Spleen (tissue), 11 donors: ENCODE results near the gene AMT. TPM values are rescaled to one million over a fixed set of nuclear protein-coding genes. Genes with fewer than 3 reads are reported as not detected.
"Not testable (repeated sequence)": the region's sequence is repeated elsewhere in the genome, so short reads cannot be mapped to it uniquely, and the experiment has no call there.

Experiments
- DNase-seq: peaks from one replicate; pipeline ENCODE4 v3.0.0-alpha.2; 2020
- H3K27ac ChIP-seq, 8 donors: fragments of 200-600 bp; sonication (generic) in 7 of 8; 1 replicate in 4 of 8; 2 replicates in 4 of 8; pipeline versions ENCODE4 v1.5.0 to v1.8.0; 2016 to 2021; ENCODE audit warnings: inconsistent platforms in 4 of 8, mild to moderate bottlenecking in 4 of 8, moderate library complexity in 1 of 8
- H3K27me3 ChIP-seq, 7 donors: fragments of 200-600 bp; sonication (generic) in 6 of 7; replicated peaks in 1 of 7; 1 replicate in 4 of 7; 2 replicates in 3 of 7; pipeline versions ENCODE4 v1.5.0 to v1.8.0; 2016 to 2021; ENCODE audit warnings: inconsistent platforms in 3 of 7, mild to moderate bottlenecking in 1 of 7
- H3K36me3 ChIP-seq, 6 donors: fragments of 200-600 bp; sonication (generic) in 5 of 6; 1 replicate in 4 of 6; 2 replicates in 2 of 6; pipeline versions ENCODE4 v1.5.0 to v1.8.0; 2016 to 2021; ENCODE audit warnings: inconsistent platforms in 2 of 6
- H3K4me1 ChIP-seq, 6 donors: fragments of 200-600 bp; sonication (generic) in 5 of 6; 1 replicate in 3 of 6; 2 replicates in 3 of 6; pipeline versions ENCODE4 v1.5.0 to v1.8.0; 2016 to 2021; ENCODE audit warnings: inconsistent platforms in 3 of 6
- H3K4me3 ChIP-seq, 8 donors: fragments of 200-600 bp; sonication (generic) in 7 of 8; 1 replicate in 4 of 8; 2 replicates in 4 of 8; pipeline versions ENCODE4 v1.5.0 to v1.8.0; 2016 to 2021; ENCODE audit warnings: inconsistent platforms in 4 of 8, mild to moderate bottlenecking in 4 of 8, moderate library complexity in 2 of 8
- H3K9me3 ChIP-seq, 8 donors: fragments of 200-600 bp; sonication (generic) in 7 of 8; 1 replicate in 4 of 8; 2 replicates in 4 of 8; pipeline versions ENCODE4 v1.5.0 to v1.8.0; 2016 to 2021; ENCODE audit warnings: inconsistent platforms in 4 of 8
- POLR2A ChIP-seq, 3 donors: fragments of 450-650 bp; IDR thresholded peaks; one replicate each; pipeline ENCODE4 v1.5.1; 2017; ENCODE audit warnings: antibody characterized with exemption in 3 of 3, mild to moderate bottlenecking in 1 of 3
- POLR2AphosphoS5 ChIP-seq, 3 donors: sonication (generic); formaldehyde crosslinking; IDR thresholded peaks; one replicate each; pipeline ENCODE4 v1.5.1; 2017; ENCODE audit warnings: antibody characterized with exemption in 3 of 3
- WGBS, 5 donors: extraction: QIAGEN DNeasy Blood & Tissue Kit in 3 of 5; methylation state at CpG; one replicate each; pipeline versions ENCODE4 v1.1.5 to v1.1.7; 2013 to 2018; 5-methylcytosine and 5-hydroxymethylcytosine counted together
- intact Hi-C: fragments of 100-400 bp; cut with DNase I; formaldehyde crosslinking; loops from one replicate; pipeline ENCODE4 v1.15.0; 2023; ENCODE audit warnings: low total_unique reads
- polyA plus RNA-seq, 3 donors: library from polyadenylated mRNA; stranded (reverse); fragments of 200-250 nt; gene quantifications; one replicate each; pipeline ENCODE4 v1.2.1, GENCODE V29; 2013
- total RNA-seq, 7 donors: library from RNA; depleted of rRNA in 3 of 7; stranded (reverse); fragments of >200 nt in 3 of 7; fragmentation: NEBNext Ultra II Directional in 4 of 7; extraction: Animal tissue kit (Norgen Biotek cat#: 25700) in 4 of 7; gene quantifications; one replicate each; pipeline versions ENCODE4 v1.1.0 to v1.2.1, GENCODE V29; 2016 to 2021
- TF ChIP-seq, protein P1 (sequence below), 11 experiments: fragments of 200-600 bp in 7 of 11; fragments of 450-650 bp in 4 of 11; sonication (generic) in 4 of 11; IDR thresholded peaks in 8 of 11; conservative IDR thresholded peaks in 3 of 11; 1 replicate in 7 of 11; 2 replicates in 4 of 11; pipeline versions ENCODE4 v1.4.0 to v1.8.0; 2016 to 2021; ENCODE audit warnings: antibody characterized with exemption in 11 of 11, inconsistent platforms in 4 of 11, mild to moderate bottlenecking in 1 of 11
- donor health status: healthy with polysubstance abuse.
- donor health status: DM: no; HTN: no; CAD: no; lungs with moderate emphysema.
- donor health status: DM: no; HTN: no; CAD: no.
- donor health status: Bipolar disorder and iron deficiency.
- donor health status: healthy.
- donor health status: DM: no; HTN: no; CAD: no.
- donor health status: DM: yes; HTN: yes; CAD: no.

AMT gene
- total and polyA plus RNA-seq, 10 donors, result 4.2 to 35.0 (median 10.6) TPM

GRCh38 chr3:49406571-49407565 is 15.4 kb downstream of the AMT start:
- no peaks in the 10 kb centered on the region for H3K9me3 ChIP-seq
- peak; percentile 51 for DNase-seq
- no peak overlapping the region for H3K4me3 ChIP-seq
- TF ChIP-seq POLR2A (IDR thresholded peaks at IDR 0.05) (no peak), POLR2AphosphoS5 (IDR thresholded peaks at IDR 0.05) (no peak)
- TF ChIP-seq, protein P1, sequence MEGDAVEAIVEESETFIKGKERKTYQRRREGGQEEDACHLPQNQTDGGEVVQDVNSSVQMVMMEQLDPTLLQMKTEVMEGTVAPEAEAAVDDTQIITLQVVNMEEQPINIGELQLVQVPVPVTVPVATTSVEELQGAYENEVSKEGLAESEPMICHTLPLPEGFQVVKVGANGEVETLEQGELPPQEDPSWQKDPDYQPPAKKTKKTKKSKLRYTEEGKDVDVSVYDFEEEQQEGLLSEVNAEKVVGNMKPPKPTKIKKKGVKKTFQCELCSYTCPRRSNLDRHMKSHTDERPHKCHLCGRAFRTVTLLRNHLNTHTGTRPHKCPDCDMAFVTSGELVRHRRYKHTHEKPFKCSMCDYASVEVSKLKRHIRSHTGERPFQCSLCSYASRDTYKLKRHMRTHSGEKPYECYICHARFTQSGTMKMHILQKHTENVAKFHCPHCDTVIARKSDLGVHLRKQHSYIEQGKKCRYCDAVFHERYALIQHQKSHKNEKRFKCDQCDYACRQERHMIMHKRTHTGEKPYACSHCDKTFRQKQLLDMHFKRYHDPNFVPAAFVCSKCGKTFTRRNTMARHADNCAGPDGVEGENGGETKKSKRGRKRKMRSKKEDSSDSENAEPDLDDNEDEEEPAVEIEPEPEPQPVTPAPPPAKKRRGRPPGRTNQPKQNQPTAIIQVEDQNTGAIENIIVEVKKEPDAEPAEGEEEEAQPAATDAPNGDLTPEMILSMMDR (IDR thresholded peaks at IDR 0.05 in 8 of 11, conservative IDR thresholded peaks at IDR 0.05 in 3 of 11), result no peak
- intact Hi-C loops, result no loop called here
- H3K4me1 ChIP-seq, result peaks cover 54 to 91% (median 78%) of the 10 kb centered on the region in 6 donors
- H3K36me3 ChIP-seq, result peaks cover 0 to 31% (median 11%) of the 10 kb centered on the region in 6 donors
- 48 to 66% (median 51%) methylated on average over 17 of the region's 17 CpGs for WGBS, 5 donors
- no peaks in the 10 kb centered on the region for H3K27me3 ChIP-seq
- H3K27ac ChIP-seq, result peak overlapping the region in 7 of 8 donors; percentile 15 to 100 (median 60)

DNA sequence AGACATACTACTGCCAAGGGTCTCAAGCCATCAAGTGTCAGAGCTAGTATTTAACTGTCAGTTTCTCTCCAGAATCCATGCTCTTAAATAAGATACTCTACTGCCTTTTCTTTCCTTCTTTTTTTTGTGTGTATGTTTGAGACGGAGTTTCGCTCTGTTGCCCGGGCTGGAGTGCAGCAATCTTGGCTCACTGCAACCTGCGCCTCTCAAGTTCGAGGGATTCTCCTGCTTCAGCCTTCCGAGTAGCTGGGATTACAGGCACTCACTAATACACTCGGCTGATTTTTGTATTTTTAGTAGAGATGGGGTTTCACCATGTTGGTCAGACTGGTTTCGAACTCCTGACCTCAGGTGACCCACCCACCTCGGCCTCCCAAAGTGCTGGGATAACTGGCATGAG is 16.7 kb downstream of the AMT start:
- peaks cover 0 to 40% (median 12%) of the 10 kb centered on the region in 6 donors for H3K36me3 ChIP-seq
- peaks cover 60 to 99% (median 90%) of the 10 kb centered on the region in 6 donors for H3K4me1 ChIP-seq
- WGBS, 5 donors, result 57 to 79% (median 77%) methylated on average over 9 of the region's 9 CpGs
- H3K9me3 ChIP-seq, H3K4me3 ChIP-seq, intact Hi-C loops, H3K27me3 ChIP-seq: not testable (repeated sequence)
- DNase-seq, result peak; percentile 9
- H3K27ac ChIP-seq, result peak overlapping the region in 5 of 8 donors; percentile 4 to 100 (median 66)

- intact Hi-C loops, result no loop called here
- peak; percentile 10 for DNase-seq
- Histone ChIP-seq H3K9me3 (no peaks in the 10 kb centered on the region), H3K36me3 (peaks cover 0 to 40% (median 12%) of the 10 kb centered on the region in 6 donors), H3K4me3 (no peak overlapping the region), H3K4me1 (peaks cover 57 to 99% (median 89%) of the 10 kb centered on the region in 6 donors), H3K27me3 (no peaks in the 10 kb centered on the region), H3K27ac (no peak overlapping the region)
- TF ChIP-seq POLR2A (IDR thresholded peaks at IDR 0.05), result no peak
- TF ChIP-seq, protein P1 (IDR thresholded peaks at IDR 0.05 in 8 of 11, conservative IDR thresholded peaks at IDR 0.05 in 3 of 11), result no peak
- TF ChIP-seq POLR2AphosphoS5 (IDR thresholded peaks at IDR 0.05), result no peak
- 77 to 96% (median 95%) methylated on average over 5 of the region's 5 CpGs for WGBS, 5 donors
Measured at GRCh38 chr3:49403891-49404290, 18.4 kb downstream of the AMT start.

DNA sequence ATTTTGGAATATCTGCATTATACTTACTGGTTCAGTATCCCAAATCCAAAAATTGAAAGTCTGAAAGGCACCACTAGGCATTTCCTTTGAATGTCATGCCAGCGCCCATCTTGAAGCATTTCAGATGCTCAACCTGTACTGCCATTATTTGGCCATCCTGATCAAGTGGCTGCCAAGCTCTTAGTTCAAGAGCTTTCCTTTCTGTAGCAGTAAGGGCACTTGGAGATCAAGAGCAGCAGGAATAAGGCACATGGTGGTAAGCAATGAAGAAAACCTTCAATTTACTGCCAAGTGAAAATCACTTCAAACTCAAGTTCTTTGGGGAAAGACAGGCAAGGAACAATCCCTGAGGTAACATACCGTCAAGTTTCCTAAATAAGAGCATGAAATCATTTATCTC is 20.5 kb downstream of the AMT start:
- intact Hi-C loops, result no loop called here

More for the DNA sequence above, 20.5 kb downstream of the AMT start:
- H3K27ac ChIP-seq, result peak overlapping the region in 4 of 8 donors; percentile 12 to 69 (median 28)
- WGBS, 5 donors, result 75 to 94% (median 91%) methylated on average over 2 of the region's 2 CpGs
- TF ChIP-seq, protein P1 (IDR thresholded peaks at IDR 0.05 in 8 of 11, conservative IDR thresholded peaks at IDR 0.05 in 3 of 11), result no peak
- TF ChIP-seq POLR2AphosphoS5 (IDR thresholded peaks at IDR 0.05) (no peak), POLR2A (IDR thresholded peaks at IDR 0.05) (no peak)
- no peaks in the 10 kb centered on the region for H3K27me3 ChIP-seq
- H3K4me1 ChIP-seq, result peaks cover 54 to 99% (median 88%) of the 10 kb centered on the region in 6 donors
- no peak for DNase-seq
- no peak overlapping the region for H3K4me3 ChIP-seq
- H3K9me3 ChIP-seq, result no peaks in the 10 kb centered on the region
- peaks cover 0 to 50% (median 15%) of the 10 kb centered on the region in 6 donors for H3K36me3 ChIP-seq
